GM12874 (cell line): ENCODE results near the gene BICC1.

Experiments
- CTCF ChIP-seq: IDR thresholded peaks from 2 replicates; pipeline ENCODE4 v1.5.1; 2011; ENCODE audit warnings: low read depth, mild to moderate bottlenecking, control low read depth, low read length, moderate library complexity; ENCODE audit not compliant: insufficient read depth

The BICC1 gene

DNA sequence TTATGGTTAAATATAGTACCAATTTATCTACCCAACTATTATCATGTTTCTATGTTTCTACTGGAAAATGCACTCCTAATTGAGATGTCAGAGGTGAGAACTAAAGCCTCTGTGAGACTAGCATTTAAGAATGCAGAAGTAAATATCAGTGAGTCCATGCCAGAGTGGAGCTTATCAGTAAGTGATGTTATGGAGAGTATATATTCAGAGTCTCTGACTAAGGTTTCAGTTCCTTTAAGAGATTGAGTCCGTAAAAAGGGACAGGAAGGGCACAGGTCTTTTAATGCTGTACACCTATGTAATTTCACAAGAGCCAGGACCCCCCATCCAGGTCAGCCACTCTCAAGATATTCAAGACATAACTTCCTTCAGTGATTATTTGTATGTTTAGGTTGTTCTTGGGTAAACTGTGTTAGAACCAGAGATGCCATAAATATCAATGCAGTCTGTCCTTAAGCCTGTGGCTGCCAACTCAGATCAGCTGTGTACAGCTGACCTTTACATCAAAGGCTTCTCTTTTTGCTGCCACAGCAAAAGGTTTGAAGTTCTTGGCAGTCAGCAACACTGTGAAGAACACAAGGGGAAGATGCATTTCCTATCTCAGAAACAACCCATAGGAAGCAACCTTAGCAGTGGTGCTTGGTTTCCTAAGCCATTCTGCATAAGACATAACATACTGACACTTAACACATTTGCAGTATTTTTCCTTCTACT is 244.8 kb downstream of the BICC1 start:
- no peak for TF ChIP-seq CTCF

DNA sequence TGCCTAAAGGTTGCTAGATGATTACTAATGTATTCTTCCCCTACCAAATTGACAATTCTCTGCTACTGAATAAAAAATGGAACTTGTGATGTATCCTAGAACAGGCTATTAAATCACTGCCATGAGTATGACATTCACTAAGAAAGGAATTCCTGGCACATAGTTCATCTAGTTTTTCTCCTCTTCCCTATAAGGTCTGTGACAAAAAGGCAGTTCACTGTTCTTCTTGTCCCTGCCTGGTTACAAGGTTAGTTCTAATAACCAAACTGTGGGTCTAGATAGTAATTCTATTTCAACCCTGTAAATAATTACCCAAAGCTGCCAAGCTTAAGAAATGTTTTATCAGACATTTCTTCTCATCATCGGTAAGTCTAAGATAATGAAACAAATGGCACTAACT is 245.6 kb downstream of the BICC1 start:
- no peak for TF ChIP-seq CTCF

DNA sequence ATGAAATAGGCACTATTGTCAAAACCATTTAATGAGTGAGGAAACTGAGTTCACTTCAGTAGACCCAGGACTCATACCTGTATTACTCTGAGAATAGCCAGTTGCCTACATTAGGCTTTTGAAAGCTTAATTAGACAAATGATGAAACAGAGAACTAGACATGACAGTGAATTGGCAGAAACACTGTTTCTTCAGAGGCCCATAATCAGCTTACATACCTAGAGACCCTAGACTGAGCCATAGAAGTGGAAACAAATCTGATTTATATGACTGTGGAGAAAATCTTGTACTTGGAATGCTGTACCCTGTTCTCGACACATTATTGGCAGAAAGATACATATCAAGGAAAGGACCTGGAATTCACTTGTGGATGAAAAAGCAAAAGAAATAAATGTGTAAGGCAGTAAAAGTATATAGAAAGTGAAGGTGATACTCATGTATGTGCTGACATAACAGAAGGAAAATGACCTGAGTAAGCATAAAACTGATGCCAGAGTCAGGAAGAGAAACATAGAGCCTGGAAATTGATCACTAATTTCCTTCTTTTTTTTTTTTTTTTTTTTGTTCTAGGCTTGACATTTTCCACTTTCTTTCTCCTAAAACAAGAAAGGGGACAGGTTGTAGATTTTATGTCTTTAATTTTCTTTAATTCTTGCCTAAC is 251.5 kb downstream of the BICC1 start:
- no peak for TF ChIP-seq CTCF

- no peak for TF ChIP-seq CTCF
These were observed 253.2 kb downstream of the BICC1 start for GRCh38 chr10:58765910-58766309.

- no peak for TF ChIP-seq CTCF
These were observed 255.0 kb downstream of the BICC1 start for GRCh38 chr10:58767652-58768051.

GRCh38 chr10:58771863-58772262 is 259.2 kb downstream of the BICC1 start:
- no peak for TF ChIP-seq CTCF

- no peak for TF ChIP-seq CTCF
These were observed 260.1 kb downstream of the BICC1 start for GRCh38 chr10:58772758-58773157.
